ENCODE results near the gene PPFIBP2. TPM values are rescaled to one million over a fixed set of nuclear protein-coding genes. Genes with fewer than 3 reads are reported as not detected.
A peak's percentile ranks its signal among the peaks of the same experiment; 100 is the strongest.

Gene PPFIBP2
- total RNA-seq, 1 donor from 2014 or later = 65.8 TPM

GRCh38 chr11:7686761-7687160 is 173.0 kb downstream of the PPFIBP2 start:
- Mint-ChIP-seq H3K9me3 (no peaks in the 10 kb centered on the region), H3K4me3 (no peak overlapping the region), H3K36me3 (no peaks in the 10 kb centered on the region), H3K27ac (no peak overlapping the region), H3K4me1 (peaks cover 12% of the 10 kb centered on the region), H3K27me3 (ENCODE audit: low read depth) (no peaks in the 10 kb centered on the region)
- TF ChIP-seq, protein P1, sequence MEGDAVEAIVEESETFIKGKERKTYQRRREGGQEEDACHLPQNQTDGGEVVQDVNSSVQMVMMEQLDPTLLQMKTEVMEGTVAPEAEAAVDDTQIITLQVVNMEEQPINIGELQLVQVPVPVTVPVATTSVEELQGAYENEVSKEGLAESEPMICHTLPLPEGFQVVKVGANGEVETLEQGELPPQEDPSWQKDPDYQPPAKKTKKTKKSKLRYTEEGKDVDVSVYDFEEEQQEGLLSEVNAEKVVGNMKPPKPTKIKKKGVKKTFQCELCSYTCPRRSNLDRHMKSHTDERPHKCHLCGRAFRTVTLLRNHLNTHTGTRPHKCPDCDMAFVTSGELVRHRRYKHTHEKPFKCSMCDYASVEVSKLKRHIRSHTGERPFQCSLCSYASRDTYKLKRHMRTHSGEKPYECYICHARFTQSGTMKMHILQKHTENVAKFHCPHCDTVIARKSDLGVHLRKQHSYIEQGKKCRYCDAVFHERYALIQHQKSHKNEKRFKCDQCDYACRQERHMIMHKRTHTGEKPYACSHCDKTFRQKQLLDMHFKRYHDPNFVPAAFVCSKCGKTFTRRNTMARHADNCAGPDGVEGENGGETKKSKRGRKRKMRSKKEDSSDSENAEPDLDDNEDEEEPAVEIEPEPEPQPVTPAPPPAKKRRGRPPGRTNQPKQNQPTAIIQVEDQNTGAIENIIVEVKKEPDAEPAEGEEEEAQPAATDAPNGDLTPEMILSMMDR (IDR thresholded peaks at IDR 0.05; ENCODE audit: unreplicated experiment) = no peak
- no peak for DNase-seq (ENCODE audit: low spot score in 2 of 2, unreplicated experiment in 2 of 2)

DNA sequence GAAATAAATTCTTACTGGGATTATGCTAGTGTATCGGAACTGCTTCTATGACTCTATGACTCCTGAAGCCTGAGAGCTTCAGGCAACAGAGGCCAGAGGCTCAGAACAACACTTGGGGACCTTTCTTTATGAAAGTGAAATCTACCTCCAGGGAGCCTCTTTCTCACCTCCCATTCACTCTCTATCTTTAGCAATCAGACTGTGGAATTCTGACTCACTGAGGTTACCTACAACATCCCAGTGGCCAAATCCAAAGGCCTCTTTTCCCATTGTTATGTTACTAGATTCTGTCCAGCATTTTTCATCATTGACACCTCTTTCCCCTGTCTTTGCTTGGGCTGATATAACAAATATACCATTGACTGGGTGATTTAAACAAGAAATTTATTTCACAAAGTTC is 173.6 kb downstream of the PPFIBP2 start:
- Mint-ChIP-seq H3K4me3 (no peak overlapping the region), H3K9me3 (no peaks in the 10 kb centered on the region), H3K27ac (no peak overlapping the region), H3K4me1 (peaks cover 17% of the 10 kb centered on the region), H3K36me3 (no peaks in the 10 kb centered on the region), H3K27me3 (ENCODE audit: low read depth) (no peaks in the 10 kb centered on the region)
- TF ChIP-seq, protein P1 (IDR thresholded peaks at IDR 0.05; ENCODE audit: unreplicated experiment) = no peak
- DNase-seq (ENCODE audit: low spot score in 2 of 2, unreplicated experiment in 2 of 2) = no peak

- Mint-ChIP-seq H3K4me1 (peaks cover 18% of the 10 kb centered on the region), H3K36me3 (no peaks in the 10 kb centered on the region), H3K27ac (peak overlapping the region; percentile 0), H3K4me3 (no peak overlapping the region), H3K9me3 (no peaks in the 10 kb centered on the region), H3K27me3 (ENCODE audit: low read depth) (no peaks in the 10 kb centered on the region)
- TF ChIP-seq, protein P1 (IDR thresholded peaks at IDR 0.05; ENCODE audit: unreplicated experiment) = peak; percentile 89
- DNase-seq (ENCODE audit: low spot score in 2 of 2, unreplicated experiment in 2 of 2) = no peak
Observed at GRCh38 chr11:7688238-7688826, 174.5 kb downstream of the PPFIBP2 start.

GRCh38 chr11:7689239-7689638 is 175.4 kb downstream of the PPFIBP2 start:
- Mint-ChIP-seq H3K4me1 (peaks cover 18% of the 10 kb centered on the region), H3K27me3 (ENCODE audit: low read depth) (no peaks in the 10 kb centered on the region), H3K9me3 (no peaks in the 10 kb centered on the region), H3K4me3 (no peak overlapping the region), H3K36me3 (no peaks in the 10 kb centered on the region), H3K27ac (no peak overlapping the region)
- DNase-seq (ENCODE audit: low spot score in 2 of 2, unreplicated experiment in 2 of 2) = no peak
- TF ChIP-seq, protein P1 (IDR thresholded peaks at IDR 0.05; ENCODE audit: unreplicated experiment) = no peak

DNA sequence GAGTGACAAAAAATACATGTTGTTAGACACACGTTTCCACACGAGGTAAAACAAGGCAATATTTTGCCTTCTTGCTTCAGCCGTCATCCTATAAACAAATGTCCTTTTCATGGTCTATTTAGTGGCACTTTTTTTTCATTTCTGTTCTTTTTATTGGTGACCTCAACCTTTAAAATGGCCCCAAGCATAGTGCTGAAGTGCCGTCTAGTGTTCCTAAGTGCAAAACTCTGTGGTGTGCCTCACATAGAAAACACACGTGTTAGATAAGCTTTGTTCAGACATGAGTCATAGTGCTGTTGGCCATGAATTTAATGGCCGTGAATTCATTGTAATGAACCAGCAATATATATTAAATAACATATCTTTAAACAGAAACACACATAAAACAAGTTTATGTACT is 176.8 kb downstream of the PPFIBP2 start:
- H3K27me3 Mint-ChIP-seq (ENCODE audit: low read depth) = no peaks in the 10 kb centered on the region
- no peak overlapping the region for H3K4me3 Mint-ChIP-seq
- no peaks in the 10 kb centered on the region for H3K36me3 Mint-ChIP-seq
- TF ChIP-seq, protein P1 (IDR thresholded peaks at IDR 0.05; ENCODE audit: unreplicated experiment) = no peak
- H3K4me1 Mint-ChIP-seq = peaks cover 18% of the 10 kb centered on the region
- H3K27ac Mint-ChIP-seq = no peak overlapping the region
- H3K9me3 Mint-ChIP-seq = no peaks in the 10 kb centered on the region
- DNase-seq (ENCODE audit: low spot score in 2 of 2, unreplicated experiment in 2 of 2) = no peak
